H9 (cell line): ENCODE data around the gene VSTM2L. TPM values are rescaled to one million over a fixed set of nuclear protein-coding genes. Genes with fewer than 3 reads are reported as not detected.
A peak's percentile ranks its signal among the peaks of the same experiment; 100 is the strongest.

Experiments used
- DNase-seq: peaks from one replicate; pipeline ENCODE4 v3.0.0-alpha.2; 2017
- H2AFZ ChIP-seq: one replicate; pipeline ENCODE4 v1.6.1; 2013; ENCODE audit warnings: mild to moderate bottlenecking, low read length, control low read depth, moderate library complexity
- H2AK5ac ChIP-seq: 2 replicates; pipeline ENCODE4 v1.6.1; 2013; ENCODE audit warnings: low read length, control low read depth, mixed read lengths; ENCODE audit not compliant: insufficient read length
- H2BK120ac ChIP-seq: one replicate; pipeline ENCODE4 v1.6.1; 2013; ENCODE audit warnings: low read depth, mild to moderate bottlenecking, low read length, control low read depth, inconsistent platforms; ENCODE audit not compliant: poor library complexity, severe bottlenecking
- H2BK12ac ChIP-seq: 2 replicates; pipeline ENCODE4 v1.6.1; 2013; ENCODE audit warnings: low read length, control low read depth, mixed read lengths, low read depth; ENCODE audit not compliant: insufficient read length
- H2BK15ac ChIP-seq: 2 replicates; pipeline ENCODE4 v1.6.1; 2013; ENCODE audit warnings: low read depth, low read length, control low read depth
- H2BK20ac ChIP-seq: one replicate; pipeline ENCODE4 v1.6.1; 2013; ENCODE audit warnings: low read depth, mild to moderate bottlenecking, low read length, control low read depth, inconsistent platforms; ENCODE audit not compliant: poor library complexity, severe bottlenecking
- H2BK5ac ChIP-seq: 2 replicates; pipeline ENCODE4 v1.6.1; 2013; ENCODE audit warnings: low read length, control low read depth, mixed read lengths; ENCODE audit not compliant: insufficient read length
- H3K14ac ChIP-seq: 2 replicates; pipeline ENCODE4 v1.6.1; 2013; ENCODE audit warnings: low read length, control low read depth; ENCODE audit not compliant: insufficient read depth
- H3K18ac ChIP-seq: 2 replicates; pipeline ENCODE4 v1.6.1; 2013; ENCODE audit warnings: low read depth, mild to moderate bottlenecking, mixed read lengths, low read length, control low read depth; ENCODE audit not compliant: insufficient read length
- H3K23ac ChIP-seq: 2 replicates; pipeline ENCODE4 v1.6.1; 2013; ENCODE audit warnings: low read length, control low read depth, mixed read lengths, low read depth; ENCODE audit not compliant: insufficient read length
- H3K23me2 ChIP-seq: 2 replicates; pipeline ENCODE4 v1.6.1; 2013; ENCODE audit warnings: low read depth, mild to moderate bottlenecking, mixed read lengths, low read length, control low read depth; ENCODE audit not compliant: insufficient read length, poor library complexity, severe bottlenecking
- H3K27ac ChIP-seq: 2 replicates; pipeline ENCODE4 v1.5.1; 2013; ENCODE audit warnings: low read length, control low read depth, mixed read lengths, low read depth; ENCODE audit not compliant: insufficient read length
- H3K27me3 ChIP-seq: 2 replicates; pipeline ENCODE4 v1.6.1; 2013; ENCODE audit warnings: low read length, control low read depth, inconsistent platforms; ENCODE audit not compliant: insufficient read depth
- H3K4ac ChIP-seq: 2 replicates; pipeline ENCODE4 v1.6.1; 2013; ENCODE audit warnings: low read depth, mild to moderate bottlenecking, control low read depth, inconsistent platforms, low read length, moderate library complexity
- H3K4me1 ChIP-seq: 2 replicates; pipeline ENCODE4 v1.6.1; 2013; ENCODE audit warnings: low read length, control low read depth, inconsistent platforms; ENCODE audit not compliant: insufficient read depth
- H3K4me2 ChIP-seq: 2 replicates; pipeline ENCODE4 v1.6.1; 2013; ENCODE audit warnings: low read length, control low read depth, mixed read lengths; ENCODE audit not compliant: insufficient read length, insufficient read depth
- H3K56ac ChIP-seq: 2 replicates; pipeline ENCODE4 v1.6.1; 2013; ENCODE audit warnings: low read depth, mild to moderate bottlenecking, mixed read lengths, low read length, control low read depth; ENCODE audit not compliant: insufficient read length
- H3K79me1 ChIP-seq: 2 replicates; pipeline ENCODE4 v1.6.1; 2013; ENCODE audit warnings: low read depth, mild to moderate bottlenecking, moderate library complexity, low read length, control low read depth, inconsistent platforms; ENCODE audit not compliant: insufficient read depth, poor library complexity, severe bottlenecking
- H3K79me2 ChIP-seq: 2 replicates; pipeline ENCODE4 v1.6.1; 2013; ENCODE audit warnings: low read length, control low read depth, inconsistent platforms; ENCODE audit not compliant: insufficient read depth
- H3K9ac ChIP-seq: 2 replicates; pipeline ENCODE4 v1.6.1; 2013; ENCODE audit warnings: low read length, control low read depth, mixed read lengths; ENCODE audit not compliant: insufficient read length; ENCODE audit errors: extremely low read depth
- H3K9me3 ChIP-seq: one replicate; pipeline ENCODE4 v1.6.1; 2013; ENCODE audit warnings: low read depth, low read length, inconsistent platforms; ENCODE audit not compliant: control insufficient read depth
- H3T11ph ChIP-seq: one replicate; pipeline ENCODE4 v1.6.1; 2013; ENCODE audit warnings: mild to moderate bottlenecking, low read length, control low read depth, inconsistent platforms
- H4K20me1 ChIP-seq: one replicate; pipeline ENCODE4 v1.6.1; 2013; ENCODE audit not compliant: control insufficient read depth, insufficient read length, insufficient read depth
- H4K5ac ChIP-seq: 2 replicates; pipeline ENCODE4 v1.6.1; 2013; ENCODE audit warnings: low read depth, mild to moderate bottlenecking, mixed read lengths, low read length, control low read depth; ENCODE audit not compliant: insufficient read length
- H4K8ac ChIP-seq: replicated peaks from 2 replicates; pipeline ENCODE4 v1.6.1; 2013; ENCODE audit warnings: low read length, control low read depth, mixed read lengths, low read depth; ENCODE audit not compliant: insufficient read length
- H4K91ac ChIP-seq: 2 replicates; pipeline ENCODE4 v1.6.1; 2013; ENCODE audit warnings: low read depth, mild to moderate bottlenecking, moderate library complexity, mixed read lengths, low read length, control low read depth; ENCODE audit not compliant: insufficient read length
- H3K27ac Mint-ChIP-seq, 3 experiments: 2 replicates in 2 of 3; 3 replicates in 1 of 3; pipeline ENCODE4 v1.8.0; 2020 to 2021; ENCODE audit warnings: mixed read lengths in 3 of 3, mild to moderate bottlenecking in 1 of 3, moderate library complexity in 1 of 3
- H3K27me3 Mint-ChIP-seq: 2 replicates; pipeline ENCODE4 v1.8.0; 2021; ENCODE audit warnings: low read depth, mild to moderate bottlenecking, moderate library complexity, mixed read lengths
- H3K36me3 Mint-ChIP-seq, 3 experiments: 2 replicates in 2 of 3; 3 replicates in 1 of 3; pipeline ENCODE4 v1.8.0; 2020 to 2021; ENCODE audit warnings: low read depth in 3 of 3, mixed read lengths in 3 of 3; ENCODE audit not compliant: insufficient read depth in 1 of 3
- H3K4me1 Mint-ChIP-seq, 2 experiments: 2 replicates each; pipeline ENCODE4 v1.8.0; 2020; ENCODE audit warnings: mixed read lengths in 2 of 2
- H3K4me3 Mint-ChIP-seq, 2 experiments: 2 replicates in 1 of 2; 3 replicates in 1 of 2; pipeline ENCODE4 v1.8.0; 2020 to 2021; ENCODE audit warnings: mild to moderate bottlenecking in 2 of 2, mixed read lengths in 2 of 2, moderate library complexity in 1 of 2
- H3K9me3 Mint-ChIP-seq, 2 experiments: 2 replicates in 1 of 2; 3 replicates in 1 of 2; pipeline ENCODE4 v1.8.0; 2020; ENCODE audit warnings: mild to moderate bottlenecking in 2 of 2, mixed read lengths in 2 of 2, moderate library complexity in 1 of 2
- CTCF ChIP-seq: fragments of 200-600 bp; sonication (generic); conservative IDR thresholded peaks from 3 replicates; pipeline ENCODE4 v1.8.0; 2021; ENCODE audit warnings: antibody characterized with exemption, mild to moderate bottlenecking
- WGBS: extraction: QIAGEN DNeasy Blood & Tissue Kit; methylation state at CpG from one replicate; pipeline ENCODE4 v1.1.7; 2013; ENCODE audit warnings: missing lambda C conversion rate, low lambda C conversion rate, mixed read lengths; ENCODE audit not compliant: insufficient read length; ENCODE audit errors: extremely low coverage; 5-methylcytosine and 5-hydroxymethylcytosine counted together
- total RNA-seq: library from RNA; stranded (reverse); gene quantifications from 2 replicates; pipeline ENCODE4 v1.2.1, GENCODE V29; 2021

VSTM2L gene
- total RNA-seq, 1 experiment from 2014 or later: 2.1 TPM

DNA sequence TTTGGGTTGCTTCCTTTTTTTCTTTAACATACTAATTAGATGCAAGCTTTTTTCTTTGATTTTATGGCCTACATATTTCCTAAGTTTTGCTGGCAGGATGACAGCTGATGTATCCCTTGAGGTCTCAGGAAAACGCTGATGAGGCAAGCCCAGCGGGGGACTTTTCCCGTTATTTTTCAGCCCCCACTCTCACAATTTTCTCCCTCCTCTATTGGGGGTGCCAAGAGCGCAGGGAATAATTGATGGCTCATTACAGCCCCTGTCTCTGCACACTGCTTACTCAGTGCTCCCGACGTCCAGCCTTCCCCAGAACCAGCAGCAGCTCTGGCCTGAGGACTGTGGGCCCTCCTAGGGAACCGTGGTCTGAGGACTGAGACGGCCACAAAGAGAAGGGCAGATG is 38.6 kb upstream of the VSTM2L start:
- no peak overlapping the region for H3T11ph ChIP-seq
- H2BK15ac ChIP-seq: no peak overlapping the region
- H4K8ac ChIP-seq: no peak overlapping the region
- H3K27ac ChIP-seq: no peak overlapping the region
- H3K14ac ChIP-seq: no peak overlapping the region
- H3K27me3 ChIP-seq: no peaks in the 10 kb centered on the region
- H3K27ac Mint-ChIP-seq: peak overlapping the region in 1 of 3 experiments; percentile 49; a peak in 1 of 7 replicates
- DNase-seq: no peak
- H3K27me3 Mint-ChIP-seq: no peaks in the 10 kb centered on the region
- no peaks in the 10 kb centered on the region for H4K20me1 ChIP-seq
- WGBS: no CpG with 5 or more reads among the region's 8 CpGs
- no peaks in the 10 kb centered on the region for H3K79me1 ChIP-seq
- peaks cover 11 to 17% of the 10 kb centered on the region in 2 experiments for H3K4me1 Mint-ChIP-seq
- no peak overlapping the region for H4K5ac ChIP-seq
- H2BK5ac ChIP-seq: no peak overlapping the region
- no peak overlapping the region for H2BK20ac ChIP-seq
- TF ChIP-seq CTCF: no peak
- H3K4me2 ChIP-seq: no peak overlapping the region
- no peak overlapping the region for H2BK12ac ChIP-seq
- H3K9me3 Mint-ChIP-seq: no peaks in the 10 kb centered on the region
- H4K91ac ChIP-seq: no peak overlapping the region
- H2AFZ ChIP-seq: no peak overlapping the region
- H3K9me3 ChIP-seq: no peaks in the 10 kb centered on the region
- H2AK5ac ChIP-seq: no peak overlapping the region
- H3K56ac ChIP-seq: no peak overlapping the region
- H3K4me3 Mint-ChIP-seq: no peak overlapping the region
- H3K4me1 ChIP-seq: peaks cover under 1% of the 10 kb centered on the region; the same call in 1 of the 2 replicates
- no peak overlapping the region for H3K9ac ChIP-seq
- H3K36me3 Mint-ChIP-seq: peaks cover 6 to 20% (median 16%) of the 10 kb centered on the region in 3 experiments; a peak in 6 of 7 replicates
- H2BK120ac ChIP-seq: no peak overlapping the region
- no peaks in the 10 kb centered on the region for H3K23me2 ChIP-seq
- H3K4ac ChIP-seq: no peak overlapping the region
- H3K79me2 ChIP-seq: no peaks in the 10 kb centered on the region
- no peak overlapping the region for H3K18ac ChIP-seq
- no peak overlapping the region for H3K23ac ChIP-seq
